Measurements from ENCODE around the gene MED20. TPM values are rescaled to one million over a fixed set of nuclear protein-coding genes. Genes with fewer than 3 reads are reported as not detected.

MED20 gene
- polyA plus RNA-seq, 4 donors, result 22.6 to 42.0 (median 39.8) TPM

DNA sequence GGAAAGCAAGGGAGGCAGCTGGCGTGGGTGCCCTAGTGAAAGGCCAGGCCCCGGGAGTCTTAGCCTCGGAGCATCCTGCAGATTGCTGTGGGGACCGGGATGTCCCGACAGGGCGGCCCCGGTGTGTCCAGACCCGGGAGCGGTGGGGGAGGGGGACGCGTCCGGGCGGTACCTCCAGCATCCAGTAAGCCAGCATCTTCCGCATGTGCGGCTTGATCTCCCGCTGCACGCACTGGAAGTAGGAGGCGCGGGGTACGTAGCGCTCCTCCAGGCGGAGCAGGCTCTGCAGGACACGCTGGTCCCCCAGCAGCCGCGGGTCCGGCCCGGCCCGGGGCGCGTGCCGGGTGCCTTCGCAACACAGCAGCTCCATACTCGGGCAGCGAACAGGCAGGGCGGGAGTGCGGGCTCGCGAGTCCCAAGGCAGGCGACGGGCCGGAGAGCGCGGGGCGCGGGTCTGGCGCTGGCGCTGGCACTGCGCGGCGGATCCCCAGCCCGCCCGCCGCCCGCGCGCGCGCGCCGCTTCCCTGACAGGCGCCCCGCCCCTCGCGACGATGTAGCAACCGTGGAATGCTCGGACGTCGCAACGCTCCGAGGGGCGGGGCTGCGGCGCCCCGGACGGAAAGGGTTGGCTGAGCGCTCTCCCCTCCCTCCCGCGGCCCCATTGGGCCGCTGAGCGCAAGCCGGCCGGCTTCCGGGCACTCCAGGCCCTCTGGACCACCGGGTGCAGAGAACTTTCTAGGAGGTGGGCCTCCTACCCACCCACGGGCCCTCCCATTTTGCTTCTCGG, 20.5 kb upstream of the MED20 start, which contains the start of gene CCND3:
Gene CCND3, minus strand, starts transcription at position 529 of the 787 bp plus-strand sequence. Its CDS starts 159 bp downstream, at position 370.
- DNase-seq (ENCODE audit: low read depth in 4 of 4, low spot score in 3 of 4), result peak; percentile 73 to 78 (median 76)

DNA sequence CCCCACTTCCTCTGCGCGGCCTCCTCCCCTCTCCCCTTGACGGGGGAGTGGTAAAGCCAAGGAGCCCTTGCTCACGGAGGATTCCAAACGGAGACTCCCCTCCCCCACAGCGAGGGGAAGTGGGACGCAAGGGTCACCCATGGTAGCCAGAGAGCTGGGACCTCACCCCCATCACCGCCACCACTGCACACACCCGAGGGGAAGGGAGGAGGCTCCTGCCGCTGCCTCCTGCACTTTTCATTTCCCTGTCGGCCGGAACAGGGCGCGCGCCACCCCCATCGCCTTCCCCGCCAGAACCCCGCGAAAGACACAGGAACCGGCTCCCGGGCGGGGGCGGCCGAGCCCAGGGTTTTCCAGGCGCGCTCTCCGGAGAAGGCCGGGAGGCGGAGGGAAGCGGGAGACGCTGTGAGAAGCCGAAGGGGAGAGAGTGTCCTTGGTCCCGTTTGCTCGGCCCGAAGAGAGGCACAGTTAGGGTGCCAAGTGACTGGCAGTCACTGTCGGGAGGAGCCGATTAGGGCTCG, 19.9 kb upstream of the MED20 start:
- DNase-seq (ENCODE audit: low read depth in 4 of 4, low spot score in 3 of 4), result no peak

DNA sequence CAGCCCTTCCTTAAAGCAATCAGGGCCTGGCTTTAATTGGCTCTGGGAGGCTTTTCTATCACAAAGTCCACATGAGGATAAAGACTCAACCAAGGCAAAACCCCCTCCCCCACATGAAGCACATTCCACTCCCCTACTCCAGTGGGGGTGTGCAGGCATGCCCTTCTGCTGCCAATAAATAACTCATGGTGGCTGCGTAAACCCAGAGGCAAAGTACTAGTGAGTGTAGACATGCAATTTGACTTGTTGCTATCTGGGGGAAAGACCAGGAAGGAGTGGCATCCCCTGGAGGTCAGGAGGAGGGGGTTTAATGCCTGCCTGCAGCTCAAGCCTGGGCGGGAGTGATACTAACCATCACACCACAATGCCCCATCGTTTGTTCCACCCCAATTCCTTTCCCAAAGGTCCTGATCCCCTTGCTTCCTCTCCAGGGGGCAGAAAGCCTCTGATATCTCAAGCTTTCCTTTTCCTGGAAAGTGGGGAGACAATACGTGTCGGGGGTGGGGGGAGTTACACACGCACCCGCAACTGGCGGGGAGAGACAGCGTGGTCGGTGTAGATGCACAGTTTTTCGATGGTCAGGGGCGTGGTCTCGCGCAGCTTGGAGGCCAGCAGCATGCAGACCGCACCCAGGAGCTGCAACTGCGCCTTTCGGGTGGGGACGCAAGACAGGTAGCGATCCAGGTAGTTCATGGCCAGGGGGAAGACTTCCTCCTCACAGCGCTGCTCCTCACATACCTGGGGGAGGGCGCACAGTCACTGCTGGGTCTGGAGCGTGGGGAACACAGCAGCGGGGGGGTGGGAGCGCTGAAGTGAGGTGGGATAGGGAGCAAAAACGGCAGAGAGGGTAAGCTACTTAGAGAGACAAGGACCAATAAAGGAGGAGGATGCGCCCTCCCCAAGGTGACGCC, 19.2 kb upstream of the MED20 start:
- DNase-seq (ENCODE audit: low read depth in 4 of 4, low spot score in 3 of 4), result no peak

DNA sequence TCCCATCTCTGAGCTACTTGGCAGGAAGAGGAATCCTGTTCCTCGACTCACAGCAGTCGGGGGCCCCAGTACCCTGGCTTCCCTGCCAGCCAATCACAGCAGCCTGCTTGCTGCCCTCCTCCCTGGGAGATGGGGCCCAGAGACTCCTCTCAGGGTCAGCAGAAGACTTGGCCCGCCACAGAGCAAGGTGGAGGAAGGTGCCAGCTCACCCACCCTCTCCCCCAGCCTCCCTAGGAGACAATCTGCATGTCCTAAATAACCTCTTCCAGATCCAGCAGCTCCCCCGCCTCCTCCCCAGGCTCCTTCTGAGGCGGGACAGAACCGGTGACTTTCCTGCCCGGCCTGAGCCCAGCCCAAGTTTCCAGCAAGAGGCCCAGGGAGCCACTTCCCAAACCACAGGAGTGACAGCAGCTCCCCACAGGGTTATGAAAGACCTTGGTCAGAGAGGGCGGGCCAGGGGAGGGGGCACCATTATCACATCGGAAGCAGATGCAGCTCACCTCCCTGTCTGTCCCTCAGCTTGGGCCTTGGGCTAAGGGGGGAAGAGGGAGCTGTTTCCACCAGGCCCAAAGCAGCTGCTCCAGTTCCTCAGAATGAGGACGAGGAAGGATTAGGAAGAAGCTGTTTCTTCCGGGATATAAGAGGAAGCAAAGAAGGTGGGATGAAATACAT, 18.4 kb upstream of the MED20 start:
- no peak for DNase-seq (ENCODE audit: low read depth in 4 of 4, low spot score in 3 of 4)

DNA sequence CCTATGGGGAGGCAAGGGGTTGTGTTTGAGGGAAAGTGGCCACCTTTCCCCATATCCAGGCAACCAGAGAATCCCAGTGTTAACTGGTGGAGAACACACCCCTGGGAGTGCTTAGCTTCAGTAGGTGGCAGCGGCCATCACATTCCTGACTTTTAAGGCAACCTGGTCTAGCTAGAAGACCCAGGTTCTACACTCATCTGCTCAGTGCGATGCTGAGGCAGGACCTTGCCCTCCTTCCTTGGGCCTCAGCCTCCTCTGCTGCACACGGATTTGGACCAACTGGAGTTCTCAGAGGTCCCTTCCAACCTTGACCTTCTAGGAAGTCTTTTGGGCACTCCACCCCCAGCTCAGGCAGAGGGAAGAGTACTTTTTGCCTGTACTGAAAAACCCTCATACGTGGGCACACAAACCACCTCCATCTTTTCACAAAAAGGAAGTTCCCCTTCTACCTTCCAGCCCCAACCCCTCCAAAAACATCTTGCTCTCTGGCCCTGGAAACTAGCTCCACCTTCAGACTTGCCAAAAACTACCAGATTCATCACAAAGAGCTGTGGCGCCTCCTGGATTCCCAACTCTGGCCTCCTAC, 17.7 kb upstream of the MED20 start:
- no peak for DNase-seq (ENCODE audit: low read depth in 4 of 4, low spot score in 3 of 4)

DNA sequence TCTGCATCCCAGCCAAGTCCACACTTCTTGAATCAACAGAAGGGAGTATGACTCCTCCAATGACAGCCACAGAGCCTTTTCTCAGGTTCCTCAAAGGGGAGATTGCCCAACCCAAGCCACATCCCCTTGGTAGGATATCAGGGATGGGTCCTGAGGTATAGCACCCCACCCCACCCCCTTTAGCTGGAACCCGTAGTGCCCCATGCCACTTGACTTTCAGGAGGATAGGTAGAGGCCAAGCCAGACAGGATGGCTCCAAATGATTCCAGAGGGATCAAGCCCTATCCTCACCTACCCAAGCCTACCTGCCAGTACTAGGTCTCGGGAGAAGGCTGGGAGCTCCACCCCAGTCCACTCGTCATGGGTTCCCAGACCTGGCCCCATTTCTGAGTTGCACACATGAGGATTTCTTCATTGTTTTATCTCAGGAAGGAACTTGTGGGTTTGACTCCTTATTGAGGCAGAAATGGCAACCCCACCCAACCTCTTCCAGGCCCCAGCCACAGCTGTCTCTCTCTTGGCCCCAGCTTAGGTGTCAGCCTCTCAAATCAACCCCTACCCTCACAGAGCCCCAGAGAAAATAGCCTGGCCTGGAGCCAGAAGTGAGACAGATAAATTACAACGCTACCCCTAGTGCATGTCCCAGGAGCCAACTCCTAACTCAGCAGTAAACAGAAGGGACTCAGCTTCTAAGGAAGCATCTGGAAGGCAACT, 17.1 kb upstream of the MED20 start:
- DNase-seq (ENCODE audit: low read depth in 4 of 4, low spot score in 3 of 4), result no peak

DNA sequence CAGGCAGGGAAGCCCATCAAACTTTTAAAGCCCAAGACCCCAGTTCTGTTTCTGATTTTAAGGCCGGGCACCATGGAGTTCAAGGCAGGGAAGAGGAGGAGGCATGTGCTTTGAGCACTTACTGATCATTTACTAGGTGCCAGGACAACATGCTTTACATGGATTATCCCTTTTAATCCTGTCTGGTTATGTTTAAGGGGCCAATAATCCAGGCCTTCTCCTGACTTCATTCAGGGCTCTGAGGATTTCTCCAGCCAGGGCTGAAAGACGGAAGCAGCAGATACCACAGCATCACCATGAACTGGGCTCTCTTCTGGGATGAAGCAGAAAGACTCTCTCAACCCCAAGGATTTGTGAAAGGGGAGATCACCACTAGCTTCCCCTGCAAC, 16.5 kb upstream of the MED20 start:
- no peak for DNase-seq (ENCODE audit: low read depth in 4 of 4, low spot score in 3 of 4)

DNA sequence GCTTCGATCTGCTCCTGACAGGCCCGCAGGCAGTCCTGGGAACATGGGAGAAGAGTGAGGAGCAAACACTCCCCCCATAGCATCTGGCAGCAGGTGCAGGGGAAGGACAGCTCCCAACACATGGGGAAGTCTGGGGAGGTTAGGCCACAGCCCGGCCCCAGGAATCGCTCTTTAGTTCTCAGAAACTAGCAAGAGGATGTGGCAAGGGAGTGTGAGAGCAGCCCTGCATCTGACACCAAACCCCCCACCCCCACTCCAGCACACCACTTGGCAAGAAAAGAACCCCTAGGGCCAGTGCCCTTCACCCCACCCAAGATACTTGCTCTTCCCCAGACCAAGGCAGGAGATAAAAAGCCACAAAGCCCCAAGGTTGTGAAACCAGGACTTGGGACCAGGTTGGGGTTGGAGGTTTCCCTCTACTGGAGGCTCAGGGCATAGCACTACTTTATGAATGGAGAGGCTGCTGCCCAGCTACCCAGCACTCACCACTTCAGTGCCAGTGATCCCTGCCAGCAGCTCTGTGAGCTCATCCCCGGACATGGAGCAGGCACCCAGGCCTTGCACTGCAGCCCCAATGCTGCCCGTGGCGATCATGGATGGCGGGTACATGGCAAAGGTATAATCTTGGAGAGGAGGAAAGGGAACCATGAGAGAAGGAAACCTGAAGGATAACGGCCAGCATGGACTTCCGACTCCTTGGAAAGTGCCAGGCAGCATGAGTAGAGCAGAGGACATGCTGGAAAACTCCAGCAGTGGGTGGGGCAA, 15.3 kb upstream of the MED20 start:
- no peak for DNase-seq (ENCODE audit: low read depth in 4 of 4, low spot score in 3 of 4)

DNA sequence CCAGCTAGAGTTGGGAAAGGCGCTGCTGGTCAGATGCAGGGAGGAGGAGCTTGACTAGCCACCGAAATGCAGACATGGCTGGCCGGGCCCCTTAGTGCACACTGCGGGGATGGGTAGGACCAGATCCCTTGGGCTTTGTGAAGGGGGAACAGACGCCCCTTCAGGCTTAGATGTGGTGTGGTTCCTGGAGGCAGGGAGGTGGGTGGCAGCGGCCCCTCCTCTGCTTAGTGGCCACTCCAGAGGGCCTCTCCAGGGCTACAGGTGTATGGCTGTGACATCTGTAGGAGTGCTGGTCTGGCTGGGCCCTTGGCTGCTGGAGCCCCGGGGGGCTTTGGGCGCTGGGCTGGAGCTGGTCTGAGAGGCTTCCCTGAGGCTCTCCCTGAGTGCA, 14.7 kb upstream of the MED20 start:
- DNase-seq (ENCODE audit: low read depth in 4 of 4, low spot score in 3 of 4), result no peak

DNA sequence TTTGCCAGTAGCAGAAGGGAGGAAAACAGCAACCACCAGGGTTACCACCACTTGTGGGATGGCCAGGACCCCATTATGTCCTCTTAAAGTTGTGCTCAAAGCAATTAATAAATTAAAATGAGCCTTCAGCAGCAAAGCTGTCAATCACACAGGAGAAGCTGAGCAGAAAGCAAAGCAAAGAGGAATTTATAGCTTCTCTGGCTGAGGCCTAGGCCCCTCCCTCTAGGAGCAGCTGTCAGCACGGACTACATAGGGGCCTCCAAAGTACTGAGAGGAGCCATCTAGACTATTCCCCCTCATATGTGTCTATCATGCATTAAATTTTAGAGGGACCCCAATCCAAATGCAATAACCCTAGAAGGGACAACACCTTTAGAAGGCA, 14.2 kb upstream of the MED20 start:
- no peak for DNase-seq (ENCODE audit: low read depth in 4 of 4, low spot score in 3 of 4)

DNA sequence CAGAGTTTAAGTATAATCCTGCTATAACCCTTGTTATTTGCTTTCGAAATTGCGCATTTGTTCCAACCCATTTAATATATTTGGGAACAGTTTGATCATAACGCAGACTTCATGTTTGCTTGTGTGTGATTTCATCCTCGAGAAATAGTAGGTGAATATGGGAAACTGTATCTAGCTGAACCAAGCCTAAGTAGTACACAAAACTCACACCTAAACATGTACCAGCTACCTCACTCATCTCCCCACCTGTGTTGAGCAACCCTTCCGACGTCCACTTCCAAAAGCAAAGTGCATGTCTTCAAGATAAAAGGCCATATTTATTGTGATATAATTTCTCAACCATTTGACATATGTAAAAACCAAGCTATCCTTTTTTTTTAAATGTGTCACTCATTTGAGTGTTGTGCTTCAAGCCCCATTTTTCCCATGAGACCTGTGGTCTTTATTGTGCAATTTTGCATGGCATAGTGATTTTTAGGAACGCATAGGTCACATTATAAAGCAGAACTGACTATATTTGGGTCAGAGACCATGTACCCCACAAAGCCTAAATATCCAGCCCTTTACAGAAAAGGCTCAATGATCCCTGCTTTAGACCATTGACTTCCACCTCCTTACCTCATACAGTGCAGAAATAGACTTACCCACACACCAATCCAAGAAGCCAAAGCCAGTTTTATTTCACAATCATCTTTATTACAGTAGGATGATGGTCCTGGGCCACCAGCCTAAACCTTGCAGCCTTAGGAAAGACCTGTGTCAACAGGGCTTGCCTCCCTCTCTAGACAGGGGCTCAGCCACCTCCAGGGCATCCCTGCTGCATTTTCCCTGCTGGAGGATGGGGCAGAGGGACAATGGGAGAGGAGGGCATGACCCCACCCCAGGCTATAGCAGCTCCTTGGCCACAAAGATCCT, 13.6 kb upstream of the MED20 start:
- no peak for DNase-seq (ENCODE audit: low read depth in 4 of 4, low spot score in 3 of 4)

DNA sequence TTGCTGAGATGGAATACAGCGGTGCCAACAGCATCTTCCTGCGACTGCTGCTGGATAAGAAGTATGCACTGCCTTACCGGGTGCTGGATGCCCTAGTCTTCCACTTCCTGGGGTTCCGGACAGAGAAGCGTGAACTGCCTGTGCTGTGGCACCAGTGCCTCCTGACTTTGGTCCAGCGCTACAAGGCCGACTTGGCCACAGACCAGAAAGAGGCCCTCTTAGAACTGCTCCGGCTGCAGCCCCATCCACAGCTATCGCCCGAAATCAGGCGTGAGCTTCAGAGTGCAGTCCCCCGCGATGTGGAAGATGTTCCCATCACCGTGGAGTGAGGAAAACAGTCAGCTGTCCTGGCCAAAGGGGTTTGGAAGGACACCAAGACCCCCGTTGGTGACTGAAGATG, 11.4 kb upstream of the MED20 start:
- no peak for DNase-seq (ENCODE audit: low read depth in 4 of 4, low spot score in 3 of 4)

DNA sequence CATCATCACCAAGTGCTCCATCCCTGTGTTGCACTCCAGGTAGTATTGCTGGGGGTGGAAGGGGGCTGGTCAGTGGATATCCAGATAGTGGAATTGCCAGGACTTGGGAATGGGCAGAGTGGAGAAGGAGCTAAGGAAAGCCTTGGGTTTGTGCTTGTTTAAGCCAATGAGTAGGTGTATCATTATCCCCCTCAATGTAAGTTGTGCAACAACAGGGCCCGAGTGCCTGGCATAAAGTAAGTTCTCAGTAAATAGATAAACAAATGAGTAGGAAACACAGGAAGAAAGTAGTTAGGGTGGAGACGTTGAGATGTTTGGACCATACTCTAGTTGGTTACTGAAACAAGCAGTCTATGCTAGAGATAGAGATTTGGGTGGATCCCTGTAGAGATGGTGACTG, 10.9 kb upstream of the MED20 start:
- DNase-seq (ENCODE audit: low read depth in 4 of 4, low spot score in 3 of 4), result no peak

DNA sequence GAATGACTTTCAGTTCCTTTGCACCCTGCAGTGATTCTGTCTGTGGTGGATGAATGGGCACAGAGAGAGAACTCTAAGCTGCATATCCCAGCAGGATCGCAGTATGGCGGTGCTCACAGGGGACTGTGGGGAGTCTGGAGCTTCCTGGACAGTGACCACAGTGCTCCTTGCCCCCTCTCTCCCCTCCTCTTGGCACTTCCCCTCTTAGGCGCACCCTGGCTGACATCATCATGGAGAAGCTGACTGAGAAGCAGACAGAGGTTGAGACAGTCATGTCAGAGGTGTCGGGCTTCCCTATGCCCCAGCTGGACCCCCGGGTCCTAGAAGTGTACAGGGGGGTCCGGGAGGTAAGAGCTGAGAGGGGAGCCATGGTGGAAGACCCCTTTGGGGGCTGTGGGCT, 9.0 kb upstream of the MED20 start:
- DNase-seq (ENCODE audit: low read depth in 4 of 4, low spot score in 3 of 4), result no peak

DNA sequence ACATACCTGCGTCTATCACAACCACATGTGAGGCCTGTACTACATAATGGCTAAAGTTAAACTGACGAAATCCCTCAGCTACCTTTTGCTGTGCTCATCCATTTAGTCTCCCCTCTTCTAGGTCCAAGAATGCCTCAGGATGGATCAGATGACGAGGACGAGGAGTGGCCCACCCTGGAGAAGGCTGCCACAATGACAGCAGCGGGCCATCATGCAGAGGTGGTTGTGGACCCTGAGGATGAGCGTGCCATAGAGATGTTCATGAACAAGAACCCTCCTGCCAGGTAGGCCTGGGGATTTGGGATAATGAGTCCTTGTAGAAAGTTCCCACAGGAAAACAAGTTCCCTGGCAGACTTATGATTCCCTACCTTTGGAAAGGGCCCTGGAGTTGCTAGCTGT, 6.3 kb upstream of the MED20 start:
- DNase-seq (ENCODE audit: low read depth in 4 of 4, low spot score in 3 of 4), result no peak

DNA sequence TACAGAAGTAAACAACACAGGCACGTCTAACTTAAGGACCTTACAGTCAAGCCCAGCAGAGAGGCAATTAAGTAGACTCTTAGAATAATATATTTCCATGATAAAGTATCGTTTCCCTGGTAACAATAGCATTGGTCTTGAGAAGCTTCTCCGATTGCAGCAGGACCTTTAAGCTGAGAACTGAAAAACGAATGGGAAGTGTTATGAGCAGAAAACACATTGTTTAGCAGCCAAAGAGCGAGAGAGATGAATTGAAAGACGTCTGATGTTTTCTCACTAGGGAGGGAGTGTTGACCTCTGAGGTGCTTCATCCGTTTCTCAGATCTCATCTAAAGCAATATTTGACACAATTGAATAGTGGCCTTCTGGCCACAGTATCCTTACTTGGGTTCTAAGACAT, 1.2 kb upstream of the MED20 start:
- no peak for DNase-seq (ENCODE audit: low read depth in 4 of 4, low spot score in 3 of 4)

DNA sequence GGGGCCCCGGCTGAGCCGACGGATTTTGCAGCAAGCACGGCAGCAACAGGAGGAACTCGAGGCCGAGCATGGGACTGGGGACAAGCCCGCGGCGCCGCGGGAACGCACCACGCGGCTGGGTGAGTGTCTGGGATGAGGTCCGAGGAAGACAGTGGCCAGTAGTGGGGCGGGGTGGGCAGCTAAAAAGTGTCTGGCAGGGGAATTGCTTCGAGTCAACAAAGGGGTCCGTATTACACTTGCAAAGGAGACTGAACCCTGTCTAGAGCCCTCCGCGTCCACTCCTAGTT, 716 bp upstream of the MED20 start:
- DNase-seq (ENCODE audit: low read depth in 4 of 4, low spot score in 3 of 4), result no peak

DNA sequence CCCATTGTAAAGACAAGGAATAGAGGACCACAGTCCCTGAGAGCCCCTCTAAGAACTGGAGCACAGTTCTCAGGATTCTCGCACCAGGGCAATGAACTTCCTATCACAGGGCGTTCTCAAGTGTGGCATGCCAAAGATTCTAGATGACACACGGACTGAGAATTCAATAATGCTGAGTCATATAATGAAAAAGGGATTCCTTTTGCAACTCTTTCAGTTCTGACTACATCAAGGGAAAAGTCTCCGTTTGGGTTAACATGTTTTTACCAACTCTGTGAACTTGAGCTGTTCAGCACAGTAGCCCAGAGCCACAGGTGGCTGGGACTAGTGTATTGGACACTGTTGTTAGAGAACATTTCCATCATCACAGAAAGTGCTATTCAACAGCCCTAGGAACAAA, 3.4 kb downstream of the MED20 start:
- no peak for DNase-seq (ENCODE audit: low read depth in 4 of 4, low spot score in 3 of 4)

All from left renal pelvis (tissue), 4 donors.